Suprapubic skin (tissue), 4 donors: ENCODE results near the gene SH3TC1. TPM values are rescaled to one million over a fixed set of nuclear protein-coding genes. Genes with fewer than 3 reads are reported as not detected.

Experiments
- DNase-seq, 2 donors: peaks; one replicate each; pipeline ENCODE4 v3.0.0-alpha.2; 2019; ENCODE audit warnings: low spot score in 2 of 2
- H3K27ac ChIP-seq: fragments of 200-600 bp; sonication (generic); one replicate; pipeline ENCODE4 v1.5.1; 2019
- H3K27me3 ChIP-seq: fragments of 200-600 bp; sonication (generic); one replicate; pipeline ENCODE4 v1.5.1; 2019
- H3K36me3 ChIP-seq: fragments of 200-600 bp; sonication (generic); one replicate; pipeline ENCODE4 v1.5.1; 2019
- H3K4me1 ChIP-seq: fragments of 200-600 bp; sonication (generic); one replicate; pipeline ENCODE4 v1.5.1; 2019
- H3K4me3 ChIP-seq: fragments of 200-600 bp; sonication (generic); one replicate; pipeline ENCODE4 v1.5.1; 2019; ENCODE audit warnings: mild to moderate bottlenecking
- H3K9me3 ChIP-seq: fragments of 200-600 bp; sonication (generic); one replicate; pipeline ENCODE4 v1.5.1; 2019
- EP300 ChIP-seq: sonication (generic); formaldehyde crosslinking; IDR thresholded peaks from one replicate; pipeline ENCODE4 v1.6.1; 2017; ENCODE audit warnings: antibody characterized with exemption
- POLR2A ChIP-seq, 2 donors: fragments of 450-650 bp; IDR thresholded peaks; one replicate each; pipeline ENCODE4 v1.6.1; 2017; ENCODE audit warnings: antibody characterized with exemption in 2 of 2, mild to moderate bottlenecking in 2 of 2, moderate library complexity in 2 of 2
- POLR2AphosphoS5 ChIP-seq, 3 donors: sonication (generic); formaldehyde crosslinking; IDR thresholded peaks; one replicate each; pipeline ENCODE4 v1.6.1; 2017; ENCODE audit warnings: antibody characterized with exemption in 3 of 3
- WGBS: methylation state at CpG from one replicate; pipeline ENCODE4 v1.1.5; 2018; 5-methylcytosine and 5-hydroxymethylcytosine counted together
- total RNA-seq, 4 donors: library from RNA; depleted of rRNA; stranded (reverse); fragments of >200 nt; gene quantifications; one replicate each; pipeline ENCODE4 v1.1.0, GENCODE V29; 2016
- TF ChIP-seq, protein P1 (sequence below), 2 donors: fragments of 200-600 bp in 1 of 2; fragments of 450-650 bp in 1 of 2; sonication (generic) in 1 of 2; IDR thresholded peaks; one replicate each; pipeline ENCODE4 v1.5.1; 2016 to 2019; ENCODE audit warnings: antibody characterized with exemption in 2 of 2, mild to moderate bottlenecking in 1 of 2, moderate library complexity in 1 of 2

SH3TC1 gene
- total RNA-seq, 4 donors from 2014 or later: 6.3 to 15.1 (median 9.9) TPM

GRCh38 chr4:8274765-8275547 is 75.9 kb downstream of the SH3TC1 start:
- Histone ChIP-seq H3K27ac (no peak overlapping the region), H3K4me1 (peaks cover 55% of the 10 kb centered on the region), H3K9me3 (no peaks in the 10 kb centered on the region), H3K4me3 (no peak overlapping the region), H3K27me3 (peaks cover 12% of the 10 kb centered on the region), H3K36me3 (no peaks in the 10 kb centered on the region)
- TF ChIP-seq, protein P1, sequence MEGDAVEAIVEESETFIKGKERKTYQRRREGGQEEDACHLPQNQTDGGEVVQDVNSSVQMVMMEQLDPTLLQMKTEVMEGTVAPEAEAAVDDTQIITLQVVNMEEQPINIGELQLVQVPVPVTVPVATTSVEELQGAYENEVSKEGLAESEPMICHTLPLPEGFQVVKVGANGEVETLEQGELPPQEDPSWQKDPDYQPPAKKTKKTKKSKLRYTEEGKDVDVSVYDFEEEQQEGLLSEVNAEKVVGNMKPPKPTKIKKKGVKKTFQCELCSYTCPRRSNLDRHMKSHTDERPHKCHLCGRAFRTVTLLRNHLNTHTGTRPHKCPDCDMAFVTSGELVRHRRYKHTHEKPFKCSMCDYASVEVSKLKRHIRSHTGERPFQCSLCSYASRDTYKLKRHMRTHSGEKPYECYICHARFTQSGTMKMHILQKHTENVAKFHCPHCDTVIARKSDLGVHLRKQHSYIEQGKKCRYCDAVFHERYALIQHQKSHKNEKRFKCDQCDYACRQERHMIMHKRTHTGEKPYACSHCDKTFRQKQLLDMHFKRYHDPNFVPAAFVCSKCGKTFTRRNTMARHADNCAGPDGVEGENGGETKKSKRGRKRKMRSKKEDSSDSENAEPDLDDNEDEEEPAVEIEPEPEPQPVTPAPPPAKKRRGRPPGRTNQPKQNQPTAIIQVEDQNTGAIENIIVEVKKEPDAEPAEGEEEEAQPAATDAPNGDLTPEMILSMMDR (IDR thresholded peaks at IDR 0.05): no peak
- TF ChIP-seq EP300 (no peak), POLR2A (IDR thresholded peaks at IDR 0.05) (no peak), POLR2AphosphoS5 (IDR thresholded peaks at IDR 0.05) (no peak)
- 36% methylated on average over 11 of the region's 19 CpGs for WGBS
- peak; percentile 92 to 94 for DNase-seq

GRCh38 chr4:8275548-8275910 is 76.4 kb downstream of the SH3TC1 start:
- Histone ChIP-seq H3K27me3 (peaks cover 6% of the 10 kb centered on the region), H3K4me3 (no peak overlapping the region), H3K9me3 (no peaks in the 10 kb centered on the region), H3K4me1 (peaks cover 49% of the 10 kb centered on the region), H3K36me3 (no peaks in the 10 kb centered on the region), H3K27ac (no peak overlapping the region)
- DNase-seq: no peak
- TF ChIP-seq EP300 (no peak), POLR2AphosphoS5 (IDR thresholded peaks at IDR 0.05) (no peak), POLR2A (IDR thresholded peaks at IDR 0.05) (no peak)
- TF ChIP-seq, protein P1 (IDR thresholded peaks at IDR 0.05): no peak
- 89% methylated on average over 3 of the region's 4 CpGs for WGBS

- Histone ChIP-seq H3K27ac (no peak overlapping the region), H3K9me3 (no peaks in the 10 kb centered on the region), H3K4me3 (no peak overlapping the region), H3K36me3 (no peaks in the 10 kb centered on the region), H3K27me3 (no peaks in the 10 kb centered on the region), H3K4me1 (peaks cover 53% of the 10 kb centered on the region)
- 37% methylated on average over 19 of the region's 24 CpGs for WGBS
- peak in 1 of 2 donors; percentile 76 for DNase-seq
- TF ChIP-seq EP300 (no peak), POLR2AphosphoS5 (IDR thresholded peaks at IDR 0.05) (no peak), POLR2A (IDR thresholded peaks at IDR 0.05) (no peak)
- TF ChIP-seq, protein P1 (IDR thresholded peaks at IDR 0.05): no peak
Observed at GRCh38 chr4:8276358-8277240, 77.5 kb downstream of the SH3TC1 start.

- Histone ChIP-seq H3K4me3 (no peak overlapping the region), H3K9me3 (no peaks in the 10 kb centered on the region), H3K4me1 (peaks cover 55% of the 10 kb centered on the region), H3K27ac (no peak overlapping the region), H3K27me3 (no peaks in the 10 kb centered on the region), H3K36me3 (no peaks in the 10 kb centered on the region)
- peak in 1 of 2 donors; percentile 59 for DNase-seq
- TF ChIP-seq EP300 (no peak), POLR2A (IDR thresholded peaks at IDR 0.05) (no peak), POLR2AphosphoS5 (IDR thresholded peaks at IDR 0.05) (no peak)
- TF ChIP-seq, protein P1 (IDR thresholded peaks at IDR 0.05): no peak
- WGBS: 85% methylated on average over 10 of the region's 11 CpGs
Observed at GRCh38 chr4:8277356-8278008, 78.4 kb downstream of the SH3TC1 start.
